GM10266 (cell line): ENCODE data around the gene FRMD3.

ENCODE experiments used
- DNase-seq: peaks from one replicate; pipeline ENCODE4 v3.0.0; 2012; ENCODE audit errors: extremely low spot score
- TF ChIP-seq, protein P1 (sequence below): IDR thresholded peaks from 2 replicates; pipeline ENCODE4 v1.5.1; 2012; ENCODE audit warnings: mild to moderate bottlenecking, low read depth; ENCODE audit not compliant: control insufficient read depth, insufficient read depth; ENCODE audit errors: missing control alignments

Gene FRMD3

DNA sequence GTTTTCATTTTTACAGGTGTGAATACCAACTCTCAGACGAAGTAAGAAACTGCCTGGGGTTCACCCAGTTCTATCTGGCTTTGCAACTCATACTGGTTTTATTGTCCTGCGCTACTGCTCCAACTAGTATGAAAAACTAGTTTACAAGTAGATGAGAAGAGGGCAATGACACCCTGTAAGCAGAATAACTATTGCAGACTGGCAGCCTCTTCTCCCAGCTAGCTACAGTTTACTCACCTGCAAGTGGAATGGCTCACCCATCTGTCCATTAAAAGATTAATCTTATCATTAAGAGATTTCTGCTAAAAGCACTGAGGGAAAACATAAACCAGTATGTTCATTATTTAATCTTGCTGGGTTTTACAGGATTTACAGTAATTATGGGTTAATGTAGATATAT is 113.4 kb downstream of the FRMD3 start:
- no peak for DNase-seq
- TF ChIP-seq, protein P1, sequence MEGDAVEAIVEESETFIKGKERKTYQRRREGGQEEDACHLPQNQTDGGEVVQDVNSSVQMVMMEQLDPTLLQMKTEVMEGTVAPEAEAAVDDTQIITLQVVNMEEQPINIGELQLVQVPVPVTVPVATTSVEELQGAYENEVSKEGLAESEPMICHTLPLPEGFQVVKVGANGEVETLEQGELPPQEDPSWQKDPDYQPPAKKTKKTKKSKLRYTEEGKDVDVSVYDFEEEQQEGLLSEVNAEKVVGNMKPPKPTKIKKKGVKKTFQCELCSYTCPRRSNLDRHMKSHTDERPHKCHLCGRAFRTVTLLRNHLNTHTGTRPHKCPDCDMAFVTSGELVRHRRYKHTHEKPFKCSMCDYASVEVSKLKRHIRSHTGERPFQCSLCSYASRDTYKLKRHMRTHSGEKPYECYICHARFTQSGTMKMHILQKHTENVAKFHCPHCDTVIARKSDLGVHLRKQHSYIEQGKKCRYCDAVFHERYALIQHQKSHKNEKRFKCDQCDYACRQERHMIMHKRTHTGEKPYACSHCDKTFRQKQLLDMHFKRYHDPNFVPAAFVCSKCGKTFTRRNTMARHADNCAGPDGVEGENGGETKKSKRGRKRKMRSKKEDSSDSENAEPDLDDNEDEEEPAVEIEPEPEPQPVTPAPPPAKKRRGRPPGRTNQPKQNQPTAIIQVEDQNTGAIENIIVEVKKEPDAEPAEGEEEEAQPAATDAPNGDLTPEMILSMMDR, result no peak

DNA sequence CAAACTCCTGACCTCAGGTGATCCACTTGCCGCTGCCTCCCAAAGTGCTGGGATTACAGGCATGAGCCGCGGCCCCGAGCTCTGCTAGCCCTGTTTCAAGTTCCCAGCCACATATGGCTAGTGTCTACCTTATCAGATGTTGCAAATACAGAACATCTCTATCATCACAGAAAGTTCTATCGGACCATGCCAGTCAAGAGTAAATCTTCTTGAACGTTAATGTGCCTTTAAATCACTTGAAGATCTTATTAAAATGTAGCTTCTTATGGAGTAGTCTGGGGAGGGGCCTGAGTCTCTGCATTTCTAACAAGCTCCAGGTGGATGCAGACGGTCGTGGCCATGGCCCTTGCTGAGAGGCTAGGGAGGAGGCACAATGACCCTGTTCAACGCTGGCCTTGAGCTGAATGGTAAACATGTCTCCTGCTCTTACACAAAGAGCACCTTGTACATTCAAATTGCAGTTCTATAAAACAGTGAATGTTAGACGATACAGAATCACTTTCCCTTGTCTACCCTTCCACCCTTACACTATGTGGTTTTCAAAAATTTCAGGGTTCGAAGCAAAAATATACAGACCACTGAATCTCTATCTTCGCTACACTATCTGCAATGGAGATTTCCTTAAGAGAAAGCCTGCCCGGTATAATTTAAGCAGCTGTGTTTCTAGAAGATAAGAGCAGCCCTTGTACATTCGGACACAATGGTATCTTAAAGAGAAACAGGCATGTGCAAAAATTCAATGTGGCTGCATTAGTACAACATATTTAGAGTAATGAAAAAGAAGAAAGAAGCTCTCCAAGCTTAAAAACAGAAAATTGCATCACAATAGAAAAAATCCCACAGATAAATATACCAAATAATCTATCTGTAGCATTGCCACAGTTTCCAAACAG is 114.1 kb downstream of the FRMD3 start:
- no peak for DNase-seq
- TF ChIP-seq, protein P1, result no peak

DNA sequence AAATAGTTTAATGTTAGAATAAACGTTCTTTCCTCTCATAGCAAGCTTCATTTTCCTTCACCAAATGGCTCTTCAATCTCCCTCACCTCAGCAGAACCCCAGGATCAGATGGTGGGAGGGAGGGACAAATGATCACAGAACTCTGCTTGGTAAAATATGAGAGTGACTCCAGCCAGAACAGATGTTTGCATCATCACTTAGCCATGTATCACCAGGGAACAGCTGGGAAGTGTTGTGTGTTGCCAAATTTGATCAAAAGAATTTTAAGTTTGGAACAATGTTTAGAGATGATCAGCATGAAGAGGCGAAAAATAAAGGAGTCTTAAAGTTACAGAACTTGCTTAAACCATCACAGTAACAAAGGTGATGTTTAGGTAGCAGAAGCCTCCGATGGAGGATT is 115.7 kb downstream of the FRMD3 start:
- TF ChIP-seq, protein P1, result no peak
- no peak for DNase-seq

DNA sequence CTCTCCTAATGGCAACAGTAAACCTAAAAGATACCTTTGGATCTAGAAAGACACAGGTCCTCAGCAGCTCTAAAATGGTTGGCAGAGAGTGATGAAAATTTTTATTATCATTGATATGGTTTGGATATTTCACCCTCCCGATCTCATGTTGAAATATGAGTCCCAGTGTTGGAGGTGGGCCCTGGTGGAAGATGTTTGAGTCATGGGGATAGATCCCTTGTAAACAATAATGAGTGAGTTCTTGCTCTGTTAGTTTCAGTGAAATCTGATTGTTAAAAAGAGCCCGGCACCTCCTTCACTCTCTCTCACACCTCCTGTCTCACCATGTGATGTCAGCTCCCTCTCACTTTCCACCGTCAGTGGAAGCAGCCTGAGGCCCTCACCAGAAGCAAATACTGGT is 117.7 kb downstream of the FRMD3 start:
- TF ChIP-seq, protein P1, result no peak

DNA sequence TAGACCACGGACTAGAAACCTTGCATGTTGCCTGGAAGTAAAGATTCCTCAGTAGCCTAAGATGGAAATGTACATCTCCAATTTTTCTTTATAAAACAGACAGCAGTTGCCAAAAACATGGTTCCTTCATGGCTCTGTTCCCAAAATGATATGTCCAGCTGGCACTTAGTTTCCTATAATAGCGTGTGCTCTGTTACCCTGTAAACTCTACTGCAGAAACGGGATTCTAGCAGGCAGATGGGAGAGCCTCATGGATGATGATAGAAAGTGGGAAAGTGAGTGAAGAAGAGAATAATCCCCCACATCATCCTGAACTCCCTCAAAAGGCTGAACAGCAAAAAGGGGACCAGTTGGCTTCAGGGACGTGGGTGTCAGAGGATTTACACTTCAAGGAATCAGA is 118.2 kb downstream of the FRMD3 start:
- TF ChIP-seq, protein P1, result no peak
- DNase-seq, result no peak

More for the DNA sequence above, 117.7 kb downstream of the FRMD3 start:
- no peak for DNase-seq

DNA sequence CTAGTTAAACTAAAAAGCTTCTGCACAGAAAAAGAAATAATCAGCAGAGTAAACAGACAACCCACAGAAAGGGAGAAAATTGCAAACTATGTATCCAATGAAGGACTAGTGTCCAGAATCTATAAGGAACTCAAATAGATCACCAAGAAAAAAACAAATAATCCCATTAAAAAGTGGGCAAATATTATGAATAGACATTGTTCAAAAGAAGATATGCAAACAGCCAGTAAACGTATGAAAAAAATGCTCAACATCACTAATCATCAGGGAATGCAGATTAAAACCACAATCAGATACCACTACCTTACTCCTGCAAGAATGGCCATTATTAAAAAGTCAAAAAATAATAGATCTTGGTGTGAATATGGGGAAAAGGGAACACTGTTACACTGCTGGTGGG is 119.9 kb downstream of the FRMD3 start:
- no peak for DNase-seq

DNA sequence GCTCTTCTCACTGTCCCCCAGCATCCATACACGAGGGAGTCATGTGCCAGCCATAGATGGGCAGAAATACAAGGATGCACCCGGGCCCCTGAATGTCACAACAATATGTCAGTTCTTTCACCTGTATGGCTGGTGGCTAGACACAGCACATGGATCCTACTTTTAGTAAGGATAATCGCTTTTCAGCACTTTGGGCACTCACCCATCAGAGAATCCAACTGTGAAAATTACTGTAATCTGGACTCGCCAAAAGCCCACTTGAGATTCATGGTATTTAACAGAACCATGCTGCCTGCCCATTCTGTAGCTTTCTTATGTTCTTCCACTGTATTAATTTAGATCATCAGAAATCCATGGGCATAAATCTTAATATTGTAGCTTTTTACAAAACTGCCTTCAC is 124.8 kb downstream of the FRMD3 start:
- DNase-seq, result no peak
- TF ChIP-seq, protein P1, result no peak

More for the DNA sequence above, 119.9 kb downstream of the FRMD3 start:
- TF ChIP-seq, protein P1, result no peak
